ENCODE measurements around the gene TMEM209.

DNA sequence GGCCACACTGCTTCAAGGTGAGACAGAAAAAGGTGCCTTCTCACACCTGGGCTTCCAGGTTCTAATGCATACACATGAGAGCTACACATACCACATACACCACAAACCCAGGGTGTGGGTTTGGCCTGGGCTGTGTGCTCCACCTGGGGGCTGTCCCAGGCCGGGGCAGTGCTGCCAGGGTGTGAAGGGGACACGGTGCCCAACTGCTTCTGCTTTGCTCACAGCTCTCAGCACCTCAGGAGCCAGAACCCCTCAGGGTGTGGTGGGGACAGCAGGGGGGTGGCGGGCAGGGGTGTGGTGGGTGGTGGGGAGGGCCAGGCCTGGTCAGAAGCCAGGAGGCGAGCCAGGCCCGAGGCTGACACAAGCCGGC, 51.1 kb downstream of the TMEM209 start:
- TF ChIP-seq, protein P1, sequence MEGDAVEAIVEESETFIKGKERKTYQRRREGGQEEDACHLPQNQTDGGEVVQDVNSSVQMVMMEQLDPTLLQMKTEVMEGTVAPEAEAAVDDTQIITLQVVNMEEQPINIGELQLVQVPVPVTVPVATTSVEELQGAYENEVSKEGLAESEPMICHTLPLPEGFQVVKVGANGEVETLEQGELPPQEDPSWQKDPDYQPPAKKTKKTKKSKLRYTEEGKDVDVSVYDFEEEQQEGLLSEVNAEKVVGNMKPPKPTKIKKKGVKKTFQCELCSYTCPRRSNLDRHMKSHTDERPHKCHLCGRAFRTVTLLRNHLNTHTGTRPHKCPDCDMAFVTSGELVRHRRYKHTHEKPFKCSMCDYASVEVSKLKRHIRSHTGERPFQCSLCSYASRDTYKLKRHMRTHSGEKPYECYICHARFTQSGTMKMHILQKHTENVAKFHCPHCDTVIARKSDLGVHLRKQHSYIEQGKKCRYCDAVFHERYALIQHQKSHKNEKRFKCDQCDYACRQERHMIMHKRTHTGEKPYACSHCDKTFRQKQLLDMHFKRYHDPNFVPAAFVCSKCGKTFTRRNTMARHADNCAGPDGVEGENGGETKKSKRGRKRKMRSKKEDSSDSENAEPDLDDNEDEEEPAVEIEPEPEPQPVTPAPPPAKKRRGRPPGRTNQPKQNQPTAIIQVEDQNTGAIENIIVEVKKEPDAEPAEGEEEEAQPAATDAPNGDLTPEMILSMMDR (conservative IDR thresholded peaks at IDR 0.05; ENCODE audit: low read depth, low read length), result no peak
- TF ChIP-seq EZH2 (IDR thresholded peaks at IDR 0.05; ENCODE audit: borderline replicate concordance, low read depth, low read length, poor library complexity, severe bottlenecking), result no peak
